Stomach (tissue), 9 donors: ENCODE measurements around the gene MIR17HG. TPM values are rescaled to one million over a fixed set of nuclear protein-coding genes. Genes with fewer than 3 reads are reported as not detected.

Experiments used
- DNase-seq, 2 donors: peaks; one replicate each; pipeline versions ENCODE4 v3.0.0 to v3.0.0-alpha.2; 2013 to 2019
- H3K27ac ChIP-seq, 5 donors: fragments of 200-600 bp in 4 of 5; sonication (generic) in 4 of 5; one replicate each; pipeline ENCODE4 v1.5.1; 2013 to 2019; ENCODE audit warnings: mild to moderate bottlenecking in 1 of 5, moderate library complexity in 1 of 5
- H3K27me3 ChIP-seq, 3 donors: fragments of 200-600 bp; sonication (generic); one replicate each; pipeline ENCODE4 v1.5.1; 2017 to 2019; ENCODE audit warnings: mixed run types in 1 of 3
- H3K36me3 ChIP-seq, 4 donors: fragments of 200-600 bp; sonication (generic); 1 replicate in 3 of 4; 2 replicates in 1 of 4; pipeline ENCODE4 v1.5.1; 2016 to 2019
- H3K4me1 ChIP-seq, 4 donors: fragments of 200-600 bp; sonication (generic); one replicate each; pipeline ENCODE4 v1.5.1; 2016 to 2019
- H3K4me3 ChIP-seq, 4 donors: fragments of 200-600 bp; sonication (generic) in 3 of 4; one replicate each; pipeline ENCODE4 v1.5.1; 2016 to 2019; ENCODE audit warnings: mild to moderate bottlenecking in 1 of 4
- H3K9me3 ChIP-seq, 4 donors: fragments of 200-600 bp; sonication (generic); one replicate each; pipeline ENCODE4 v1.5.1; 2016 to 2019
- CTCF ChIP-seq, 7 experiments: fragments of 450-650 bp in 4 of 7; fragments of 200-600 bp in 3 of 7; sonication (generic) in 3 of 7; IDR thresholded peaks; one replicate each; pipeline ENCODE4 v1.5.1; 2016 to 2019; ENCODE audit warnings: antibody characterized with exemption in 7 of 7, control low read depth in 2 of 7, mild to moderate bottlenecking in 1 of 7
- EP300 ChIP-seq: sonication (generic); formaldehyde crosslinking; IDR thresholded peaks from one replicate; pipeline ENCODE4 v1.6.1; 2017; ENCODE audit warnings: antibody characterized with exemption
- POLR2A ChIP-seq, 4 donors: fragments of 450-650 bp; IDR thresholded peaks; one replicate each; pipeline ENCODE4 v1.6.1; 2016; ENCODE audit warnings: antibody characterized with exemption in 4 of 4, control low read depth in 2 of 4, mild to moderate bottlenecking in 1 of 4, moderate library complexity in 1 of 4
- POLR2AphosphoS5 ChIP-seq, 3 donors: sonication (generic); formaldehyde crosslinking; IDR thresholded peaks; one replicate each; pipeline ENCODE4 v1.6.1; 2016; ENCODE audit warnings: antibody characterized with exemption in 3 of 3
- WGBS, 5 donors: extraction: QIAGEN DNeasy Blood & Tissue Kit in 3 of 5; methylation state at CpG; one replicate each; pipeline versions ENCODE4 v1.1.5 to v1.1.7; 2013 to 2018; 5-methylcytosine and 5-hydroxymethylcytosine counted together
- intact Hi-C: fragments of 100-400 bp; cut with DNase I; formaldehyde crosslinking; loops from one replicate; pipeline ENCODE4 v1.15.1; 2023; ENCODE audit warnings: low total_unique reads
- polyA plus RNA-seq, 3 donors: library from polyadenylated mRNA; stranded (reverse); fragments of 200-250 nt; gene quantifications; one replicate each; pipeline ENCODE4 v1.2.3, GENCODE V29; 2013
- total RNA-seq, 5 donors: library from RNA; depleted of rRNA; stranded (reverse); fragments of >200 nt; gene quantifications; one replicate each; pipeline versions ENCODE4 v1.1.0 to v1.2.3, GENCODE V29; 2014 to 2016
- donor health status: healthy with polysubstance abuse.
- donor health status: Bipolar disorder and iron deficiency.
- donor health status: healthy.

The MIR17HG gene
- total and polyA plus RNA-seq, 8 donors: 0.87 to 13.2 (median 4.8) TPM; not detected in 3

- intact Hi-C loops: no loop called here
- TF ChIP-seq EP300 (no peak), CTCF (IDR thresholded peaks at IDR 0.05) (no peak), POLR2AphosphoS5 (IDR thresholded peaks at IDR 0.05) (no peak), POLR2A (IDR thresholded peaks at IDR 0.05) (no peak)
- no peak for DNase-seq
- Histone ChIP-seq H3K27ac (no peak overlapping the region), H3K4me1 (no peaks in the 10 kb centered on the region), H3K36me3 (no peaks in the 10 kb centered on the region), H3K27me3 (peaks cover 0 to 5% (median 0%) of the 10 kb centered on the region in 3 donors), H3K9me3 (no peaks in the 10 kb centered on the region), H3K4me3 (no peak overlapping the region)
- WGBS, 5 donors: 10 to 29% (median 27%) methylated on average over 3 of the region's 3 CpGs
Measured at GRCh38 chr13:91369441-91369831, 21.9 kb downstream of the MIR17HG start.

GRCh38 chr13:91370501-91370900, 23.0 kb downstream of the MIR17HG start:
- no peak for DNase-seq
- 81 to 97% (median 92%) methylated on average over 2 of the region's 2 CpGs for WGBS, 5 donors

GRCh38 chr13:91372911-91373310, 25.4 kb downstream of the MIR17HG start:
- intact Hi-C loops: no loop called here
- TF ChIP-seq POLR2AphosphoS5 (IDR thresholded peaks at IDR 0.05) (no peak), EP300 (no peak), POLR2A (IDR thresholded peaks at IDR 0.05) (no peak)
- 61 to 70% (median 64%) methylated on average over 3 of the region's 3 CpGs for WGBS, 5 donors

More at GRCh38 chr13:91370501-91370900, 23.0 kb downstream of the MIR17HG start:
- no peak for TF ChIP-seq CTCF (IDR thresholded peaks at IDR 0.05)
- no peak for TF ChIP-seq POLR2AphosphoS5 (IDR thresholded peaks at IDR 0.05)
- TF ChIP-seq POLR2A (IDR thresholded peaks at IDR 0.05): no peak
- TF ChIP-seq EP300: no peak
- Histone ChIP-seq H3K27me3 (peaks cover 0 to 5% (median 0%) of the 10 kb centered on the region in 3 donors), H3K4me3 (no peak overlapping the region), H3K27ac (no peak overlapping the region), H3K4me1 (no peaks in the 10 kb centered on the region), H3K36me3 (no peaks in the 10 kb centered on the region), H3K9me3 (no peaks in the 10 kb centered on the region)
- intact Hi-C loops: no loop called here

GRCh38 chr13:91375116-91375729, 27.7 kb downstream of the MIR17HG start:
- no peak for TF ChIP-seq POLR2A (IDR thresholded peaks at IDR 0.05)
- TF ChIP-seq CTCF (IDR thresholded peaks at IDR 0.05): peak in 1 of 7 experiments; percentile 19
- intact Hi-C loops: no loop called here
- H3K9me3 ChIP-seq: no peaks in the 10 kb centered on the region
- DNase-seq: peak in 1 of 2 donors; percentile 28
- no peak overlapping the region for H3K27ac ChIP-seq
- no peak overlapping the region for H3K4me3 ChIP-seq
- WGBS, 5 donors: 75 to 82% (median 79%) methylated on average over 4 of the region's 4 CpGs
- no peaks in the 10 kb centered on the region for H3K36me3 ChIP-seq
- no peaks in the 10 kb centered on the region for H3K4me1 ChIP-seq
- peaks cover 0 to 5% (median 0%) of the 10 kb centered on the region in 3 donors for H3K27me3 ChIP-seq

More at GRCh38 chr13:91372911-91373310, 25.4 kb downstream of the MIR17HG start:
- H3K27me3 ChIP-seq: peaks cover 0 to 5% (median 0%) of the 10 kb centered on the region in 3 donors
- no peak for DNase-seq
- no peaks in the 10 kb centered on the region for H3K9me3 ChIP-seq
- H3K4me1 ChIP-seq: no peaks in the 10 kb centered on the region
- H3K4me3 ChIP-seq: no peak overlapping the region
- H3K36me3 ChIP-seq: no peaks in the 10 kb centered on the region
- no peak overlapping the region for H3K27ac ChIP-seq

- Histone ChIP-seq H3K27ac (no peak overlapping the region), H3K4me3 (no peak overlapping the region), H3K36me3 (no peaks in the 10 kb centered on the region), H3K4me1 (no peaks in the 10 kb centered on the region), H3K27me3 (no peaks in the 10 kb centered on the region), H3K9me3 (no peaks in the 10 kb centered on the region)
- intact Hi-C loops: no loop called here
- DNase-seq: peak in 1 of 2 donors; percentile 62
- TF ChIP-seq POLR2AphosphoS5 (IDR thresholded peaks at IDR 0.05) (no peak), CTCF (IDR thresholded peaks at IDR 0.05) (peak in 1 of 7 experiments; percentile 13), POLR2A (IDR thresholded peaks at IDR 0.05) (no peak)
Measured at GRCh38 chr13:91381371-91381770, 33.9 kb downstream of the MIR17HG start.
